OCI-LY3 (cell line): ENCODE measurements around the gene USP31.

Source experiments
- CTCF ChIP-seq: fragments of 200-600, 300-600 bp; sonication (generic); IDR thresholded peaks from 2 replicates; pipeline ENCODE4 v1.5.1; 2014; ENCODE audit warnings: antibody characterized with exemption, low read length, low read depth
- EZH2phosphoT487 ChIP-seq: fragments of 200-600 bp; shearing (Covaris generic); IDR thresholded peaks from 2 replicates; pipeline ENCODE4 v1.6.1; 2018; ENCODE audit warnings: antibody characterized with exemption, mixed run types, low read depth

- no peak for TF ChIP-seq CTCF
- no peak for TF ChIP-seq EZH2phosphoT487
Measured at GRCh38 chr16:23092072-23092800, 57.0 kb downstream of the USP31 start.
